ENCODE data around the gene ACTR3. TPM values are rescaled to one million over a fixed set of nuclear protein-coding genes. Genes with fewer than 3 reads are reported as not detected.

ACTR3 gene
- total RNA-seq, 1 donor from 2014 or later: 105 TPM

DNA sequence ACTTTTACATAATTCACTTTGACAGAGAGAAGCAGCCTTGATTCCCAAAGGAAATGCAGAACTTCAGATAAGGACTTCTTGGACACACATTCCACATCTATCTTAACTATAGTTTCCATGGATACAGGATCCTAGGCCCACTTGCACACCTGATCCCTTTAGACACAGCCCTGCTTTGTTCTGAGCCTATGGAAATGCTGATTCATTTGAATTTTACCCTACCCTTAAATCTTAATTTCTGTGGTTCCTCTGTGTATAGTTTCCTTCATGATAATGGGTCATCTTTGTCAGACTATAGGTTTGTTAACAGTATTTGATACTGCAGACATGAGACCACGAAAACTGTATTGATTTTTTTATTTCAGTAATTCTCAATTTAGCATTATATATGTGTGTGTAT, 77.4 kb downstream of the ACTR3 start:
- TF ChIP-seq POLR2AphosphoS5 (IDR thresholded peaks at IDR 0.05; ENCODE audit: insufficient read depth in 1 of 2, low read depth in 1 of 2) (no peak), POLR2A (IDR thresholded peaks at IDR 0.05) (no peak)
- TF ChIP-seq, protein P1, sequence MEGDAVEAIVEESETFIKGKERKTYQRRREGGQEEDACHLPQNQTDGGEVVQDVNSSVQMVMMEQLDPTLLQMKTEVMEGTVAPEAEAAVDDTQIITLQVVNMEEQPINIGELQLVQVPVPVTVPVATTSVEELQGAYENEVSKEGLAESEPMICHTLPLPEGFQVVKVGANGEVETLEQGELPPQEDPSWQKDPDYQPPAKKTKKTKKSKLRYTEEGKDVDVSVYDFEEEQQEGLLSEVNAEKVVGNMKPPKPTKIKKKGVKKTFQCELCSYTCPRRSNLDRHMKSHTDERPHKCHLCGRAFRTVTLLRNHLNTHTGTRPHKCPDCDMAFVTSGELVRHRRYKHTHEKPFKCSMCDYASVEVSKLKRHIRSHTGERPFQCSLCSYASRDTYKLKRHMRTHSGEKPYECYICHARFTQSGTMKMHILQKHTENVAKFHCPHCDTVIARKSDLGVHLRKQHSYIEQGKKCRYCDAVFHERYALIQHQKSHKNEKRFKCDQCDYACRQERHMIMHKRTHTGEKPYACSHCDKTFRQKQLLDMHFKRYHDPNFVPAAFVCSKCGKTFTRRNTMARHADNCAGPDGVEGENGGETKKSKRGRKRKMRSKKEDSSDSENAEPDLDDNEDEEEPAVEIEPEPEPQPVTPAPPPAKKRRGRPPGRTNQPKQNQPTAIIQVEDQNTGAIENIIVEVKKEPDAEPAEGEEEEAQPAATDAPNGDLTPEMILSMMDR (IDR thresholded peaks at IDR 0.05): no peak
- Histone ChIP-seq H3K27me3 (no peaks in the 10 kb centered on the region), H3K4me3 (no peak overlapping the region), H3K9me3 (no peaks in the 10 kb centered on the region), H3K36me3 (no peaks in the 10 kb centered on the region), H3K27ac (no peak overlapping the region), H3K4me1 (no peaks in the 10 kb centered on the region)
- intact Hi-C loops (cut with DNase I): no loop called here
- DNase-seq (ENCODE audit: extremely low spot score in 2 of 2): no peak

DNA sequence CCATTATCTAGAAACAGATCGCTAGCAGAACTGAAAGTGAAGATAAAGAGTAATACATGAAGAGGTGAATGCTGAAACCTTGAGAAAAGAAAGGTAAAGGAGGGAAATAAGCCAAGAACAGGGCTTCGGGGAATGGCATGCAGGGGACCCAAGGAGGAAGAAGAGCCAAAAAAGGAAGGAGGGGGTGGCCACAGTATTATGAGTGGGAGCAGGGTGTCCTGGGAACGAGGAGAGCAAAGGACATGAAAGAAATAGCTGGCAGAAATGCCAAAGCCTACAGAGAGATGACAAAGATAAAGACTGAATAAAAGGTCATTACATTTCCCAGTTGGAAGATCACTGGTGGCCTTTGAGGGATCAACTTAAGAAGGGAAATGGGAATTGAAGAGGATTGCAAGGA, 82.9 kb downstream of the ACTR3 start:
- no peak for DNase-seq (ENCODE audit: extremely low spot score in 2 of 2)
- intact Hi-C loops (cut with DNase I): no loop called here
- Histone ChIP-seq H3K36me3 (no peaks in the 10 kb centered on the region), H3K9me3 (no peaks in the 10 kb centered on the region), H3K4me1 (no peaks in the 10 kb centered on the region), H3K27me3 (no peaks in the 10 kb centered on the region), H3K27ac (no peak overlapping the region), H3K4me3 (no peak overlapping the region)
- TF ChIP-seq POLR2A (IDR thresholded peaks at IDR 0.05): no peak

DNA sequence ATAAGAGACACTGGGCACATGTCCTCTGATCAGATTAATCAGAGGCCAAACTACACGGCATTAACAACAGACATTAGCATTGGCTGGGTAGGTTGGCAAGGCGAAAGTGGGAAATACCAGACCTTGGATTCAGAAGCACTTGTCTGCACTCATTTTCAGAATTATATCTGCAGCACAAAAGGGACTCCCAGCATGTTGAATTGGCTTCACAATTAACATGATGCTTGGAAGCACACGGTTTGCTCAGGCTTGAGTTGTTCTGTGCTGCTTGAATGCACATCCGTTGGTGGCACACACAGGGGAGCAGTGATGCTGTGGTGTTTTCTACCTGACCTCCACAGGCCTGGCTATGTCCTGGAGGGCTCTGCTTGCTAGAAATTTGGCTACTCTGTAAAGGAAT, 83.9 kb downstream of the ACTR3 start:
- intact Hi-C loops (cut with DNase I): no loop called here
- no peak for DNase-seq (ENCODE audit: extremely low spot score in 2 of 2)
- Histone ChIP-seq H3K4me1 (no peaks in the 10 kb centered on the region), H3K9me3 (no peaks in the 10 kb centered on the region), H3K27ac (no peak overlapping the region), H3K27me3 (no peaks in the 10 kb centered on the region), H3K4me3 (no peak overlapping the region), H3K36me3 (no peaks in the 10 kb centered on the region)
- TF ChIP-seq, protein P1 (IDR thresholded peaks at IDR 0.05): no peak

DNA sequence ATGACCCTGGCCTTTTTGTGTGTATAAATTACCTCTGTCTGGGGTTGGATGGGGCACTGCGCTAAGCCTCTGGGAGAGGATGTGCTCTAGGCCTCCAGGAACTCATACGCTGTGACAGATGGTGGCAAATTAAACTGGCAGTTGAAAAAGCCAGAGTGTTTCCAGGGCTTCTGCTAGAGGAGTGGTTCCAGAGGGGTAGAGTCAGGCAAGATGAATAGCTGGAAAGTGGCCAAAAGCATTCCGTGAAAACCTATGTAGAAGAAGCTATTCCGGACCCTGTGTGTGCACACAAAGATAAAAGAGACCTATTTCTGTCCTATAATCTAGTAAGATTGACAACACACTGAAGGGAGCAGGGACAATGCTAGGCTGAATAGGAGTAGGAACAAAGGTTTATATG, 84.8 kb downstream of the ACTR3 start:
- Histone ChIP-seq H3K4me3 (no peak overlapping the region), H3K4me1 (no peaks in the 10 kb centered on the region), H3K27ac (no peak overlapping the region), H3K9me3 (no peaks in the 10 kb centered on the region), H3K27me3 (no peaks in the 10 kb centered on the region), H3K36me3 (no peaks in the 10 kb centered on the region)
- no peak for DNase-seq (ENCODE audit: extremely low spot score in 2 of 2)
- intact Hi-C loops (cut with DNase I): no loop called here
- TF ChIP-seq, protein P1 (IDR thresholded peaks at IDR 0.05): no peak
- TF ChIP-seq POLR2AphosphoS5 (IDR thresholded peaks at IDR 0.05; ENCODE audit: insufficient read depth in 1 of 2, low read depth in 1 of 2): no peak
- no peak for TF ChIP-seq POLR2A (IDR thresholded peaks at IDR 0.05)

DNA sequence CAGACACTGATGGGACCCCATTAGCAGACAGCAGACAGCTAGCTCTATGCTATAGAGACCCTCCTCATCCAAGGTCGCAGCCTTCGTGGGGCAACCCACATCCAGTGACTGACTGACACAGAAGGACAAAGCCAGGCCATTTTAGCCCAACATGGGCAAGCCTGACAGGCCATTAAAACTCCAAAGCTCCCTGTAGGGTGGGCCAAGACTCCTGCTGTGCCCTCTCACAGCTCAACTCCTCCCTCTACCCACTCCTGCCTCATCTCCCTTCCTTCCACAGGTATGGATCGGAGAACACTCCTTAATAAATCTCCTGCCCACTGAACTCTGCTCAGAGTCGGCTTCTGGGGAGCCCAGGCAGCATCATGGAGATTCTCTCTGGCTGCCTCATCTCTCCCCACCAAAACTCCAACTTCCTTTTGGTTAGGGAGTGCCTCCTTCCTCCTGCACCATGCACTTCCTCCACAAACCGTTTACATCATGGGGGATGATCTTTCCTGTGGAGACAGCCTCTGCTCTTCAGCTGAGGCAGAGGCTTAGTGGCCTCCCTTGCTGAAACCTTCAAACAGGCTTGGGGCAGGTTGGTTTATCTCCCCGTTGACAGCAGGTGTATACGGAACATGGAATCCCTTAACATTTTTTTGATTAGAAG, 86.5 kb downstream of the ACTR3 start:
- Histone ChIP-seq H3K27ac (no peak overlapping the region), H3K36me3 (no peaks in the 10 kb centered on the region), H3K4me1 (no peaks in the 10 kb centered on the region), H3K27me3 (no peaks in the 10 kb centered on the region), H3K4me3 (no peak overlapping the region), H3K9me3 (no peaks in the 10 kb centered on the region)
- DNase-seq (ENCODE audit: extremely low spot score in 2 of 2): no peak
- TF ChIP-seq POLR2A (IDR thresholded peaks at IDR 0.05) (no peak), POLR2AphosphoS5 (IDR thresholded peaks at IDR 0.05; ENCODE audit: insufficient read depth in 1 of 2, low read depth in 1 of 2) (no peak)
- TF ChIP-seq, protein P1 (IDR thresholded peaks at IDR 0.05): no peak
- intact Hi-C loops (cut with DNase I): no loop called here

Measured in vagina (tissue), 2 donors.